Activated B cell treated with CpG ODN at 0.5 μM for 24 hours (primary cell): ENCODE measurements around the gene ACER2. TPM values are rescaled to one million over a fixed set of nuclear protein-coding genes. Genes with fewer than 3 reads are reported as not detected.

Experiments used
- ATAC-seq: fragments of 200-7000 bp; cut with Tn5 transposase; one replicate; pipeline ENCODE4 v1.10.0; 2021; ENCODE audit warnings: low read depth, mild to moderate bottlenecking, moderate library complexity
- CTCF ChIA-PET: fragments of 350-600 bp; sonication (Branson Sonifier 250); formaldehyde crosslinking; loops from one replicate; lab custom pipeline; 2021; ENCODE audit warnings: antibody characterized with exemption; lab: Charles Lee
- POLR2A ChIA-PET: fragments of 350-600 bp; sonication (Branson Sonifier 250); formaldehyde crosslinking; loops from one replicate; lab custom pipeline; 2021; ENCODE audit warnings: antibody characterized with exemption; lab: Charles Lee
- DNase-seq: peaks from one replicate; pipeline ENCODE4 v3.0.0; 2022
- H3K27ac Mint-ChIP-seq: one replicate; pipeline ENCODE4 v1.8.0; 2020; ENCODE audit warnings: mixed read lengths
- H3K27me3 Mint-ChIP-seq: one replicate; pipeline ENCODE4 v1.8.0; 2021; ENCODE audit warnings: mixed read lengths
- H3K36me3 Mint-ChIP-seq: one replicate; pipeline ENCODE4 v1.8.0; 2021; ENCODE audit warnings: low read depth, mixed read lengths
- H3K4me1 Mint-ChIP-seq: one replicate; pipeline ENCODE4 v1.8.0; 2021; ENCODE audit warnings: mixed read lengths
- H3K4me3 Mint-ChIP-seq: one replicate; pipeline ENCODE4 v1.8.0; 2020; ENCODE audit warnings: mild to moderate bottlenecking, mixed read lengths
- H3K9me3 Mint-ChIP-seq: one replicate; pipeline ENCODE4 v1.8.0; 2020; ENCODE audit warnings: mixed read lengths
- CTCF ChIP-seq: fragments of 200-600 bp; IDR thresholded peaks from one replicate; pipeline ENCODE4 v1.8.0; 2022; ENCODE audit warnings: antibody characterized with exemption, mild to moderate bottlenecking
- intact Hi-C: fragments of 100-400 bp; cut with micrococcal nuclease; formaldehyde crosslinking; loops from one replicate; pipeline ENCODE4 v1.15.1; 2024
- total RNA-seq: library from RNA; stranded (reverse); gene quantifications from 2 replicates; pipeline ENCODE4 v1.2.3, GENCODE V29; 2022

ACER2 gene
- total RNA-seq, 1 donor from 2014 or later = 1.4 TPM

- TF ChIP-seq CTCF = no peak
- Mint-ChIP-seq H3K27ac (no peak overlapping the region), H3K36me3 (no peaks in the 10 kb centered on the region), H3K27me3 (no peaks in the 10 kb centered on the region), H3K4me3 (peak overlapping the region; percentile 61), H3K4me1 (peaks cover 11% of the 10 kb centered on the region), H3K9me3 (no peaks in the 10 kb centered on the region)
- DNase-seq (no peak), ATAC-seq (no peak)
- ChIA-PET CTCF (interaction anchor here (0.6 to 6.1 kb wide), 23 partner anchors 8 to 1995 kb away, joined by 3 to 57 read pairs (median 4); partner anchors contain the start of genes HAUS6, RPS6 and RRAGA), POLR2A (interaction anchor here (0.8 to 3.2 kb wide), 5 partner anchors 61 to 409 kb away, joined by 3 to 23 read pairs (median 3); partner anchors contain the start of genes RPS6 and RRAGA)
- intact Hi-C loops = loop anchor here (1.0 to 10.0 kb wide), 10 partner anchors 49 to 1167 kb away; partner anchors contain the start of genes DENND4C, HAUS6, MLLT3 and RPS6
Measured at GRCh38 chr9:19457693-19458009, 48.8 kb downstream of the ACER2 start.

GRCh38 chr9:19460243-19460642 is 51.4 kb downstream of the ACER2 start:
- H3K27me3 Mint-ChIP-seq = no peaks in the 10 kb centered on the region
- no peaks in the 10 kb centered on the region for H3K36me3 Mint-ChIP-seq
- H3K4me3 Mint-ChIP-seq = no peak overlapping the region
- ATAC-seq (no peak), DNase-seq (no peak)
- CTCF ChIA-PET = interaction anchor here (0.8 to 0.9 kb wide), 2 partner anchors 11 to 1205 kb away, joined by 4 to 5 read pairs; no protein-coding TSS in a partner anchor
- no peak overlapping the region for H3K27ac Mint-ChIP-seq
- H3K4me1 Mint-ChIP-seq = peaks cover 18% of the 10 kb centered on the region
- POLR2A ChIA-PET = no interaction called here
- intact Hi-C loops = no loop called here
- H3K9me3 Mint-ChIP-seq = no peaks in the 10 kb centered on the region
- no peak for TF ChIP-seq CTCF

GRCh38 chr9:19461135-19461534 is 52.3 kb downstream of the ACER2 start:
- Mint-ChIP-seq H3K4me1 (peaks cover 19% of the 10 kb centered on the region), H3K4me3 (no peak overlapping the region), H3K27me3 (no peaks in the 10 kb centered on the region), H3K36me3 (no peaks in the 10 kb centered on the region), H3K27ac (no peak overlapping the region), H3K9me3 (no peaks in the 10 kb centered on the region)
- POLR2A ChIA-PET = no interaction called here
- no peak for ATAC-seq
- DNase-seq = no peak
- CTCF ChIA-PET = interaction anchor here (0.7 kb wide), 1 partner anchor 12 kb away, joined by 3 read pairs; no protein-coding TSS in a partner anchor
- intact Hi-C loops = no loop called here
- TF ChIP-seq CTCF = no peak

- POLR2A ChIA-PET = interaction anchor here (0.5 to 1.5 kb wide), 3 partner anchors 84 to 416 kb away, joined by 3 to 10 read pairs (median 5); partner anchors contain the start of gene RPS6
- no peak for ATAC-seq
- no peaks in the 10 kb centered on the region for H3K36me3 Mint-ChIP-seq
Measured at GRCh38 chr9:19464061-19464763, 55.4 kb downstream of the ACER2 start.

More at GRCh38 chr9:19464061-19464763, 55.4 kb downstream of the ACER2 start:
- CTCF ChIA-PET = interaction anchor here (0.6 to 6.5 kb wide), 32 partner anchors 9 to 1647 kb away, joined by 3 to 57 read pairs (median 4); partner anchors contain the start of genes RPS6 and RRAGA
- Mint-ChIP-seq H3K9me3 (no peaks in the 10 kb centered on the region), H3K4me3 (peak overlapping the region; percentile 88), H3K27ac (peak overlapping the region; percentile 69), H3K4me1 (peaks cover 11% of the 10 kb centered on the region), H3K27me3 (no peaks in the 10 kb centered on the region)
- no peak for TF ChIP-seq CTCF
- no peak for DNase-seq
- intact Hi-C loops = loop anchor here (2.0 kb wide), 3 partner anchors 233 to 1477 kb away; partner anchors contain the start of genes DENND4C and HAUS6
